Measurements from ENCODE around the gene ACVR1B.
A peak's percentile ranks its signal among the peaks of the same experiment; 100 is the strongest.

ACVR1B gene

GRCh38 chr12:51951199-51951842 is at the start of gene ACVR1B:
ACVR1B (plus strand) TSS chr12:51951699; CDS start chr12:51951744, 45 bp downstream.
- peak; percentile 93 for DNase-seq (ENCODE audit: low read depth)

- DNase-seq (ENCODE audit: low read depth), result no peak
These were observed 49.6 kb upstream of the ACVR1B start for GRCh38 chr12:51901881-51902280.

GRCh38 chr12:51904951-51905470 is 46.5 kb upstream of the ACVR1B start:
- no peak for DNase-seq (ENCODE audit: low read depth)

GRCh38 chr12:51905471-51906429 is 45.7 kb upstream of the ACVR1B start:
- DNase-seq (ENCODE audit: low read depth), result no peak

GRCh38 chr12:51906430-51907082 is 44.9 kb upstream of the ACVR1B start:
- DNase-seq (ENCODE audit: low read depth), result no peak

GRCh38 chr12:51907083-51907855 is 44.2 kb upstream of the ACVR1B start, which contains the start of gene ACVRL1:
ACVRL1 (plus strand) TSS chr12:51907504; CDS start chr12:51912475, 4,971 bp downstream.
- DNase-seq (ENCODE audit: low read depth), result no peak

GRCh38 chr12:51907856-51908425 is 43.6 kb upstream of the ACVR1B start:
- DNase-seq (ENCODE audit: low read depth), result no peak

GRCh38 chr12:51908876-51909592 is 42.5 kb upstream of the ACVR1B start:
- no peak for DNase-seq (ENCODE audit: low read depth)

GRCh38 chr12:51910168-51910567 is 41.3 kb upstream of the ACVR1B start:
- DNase-seq (ENCODE audit: low read depth), result no peak

- no peak for DNase-seq (ENCODE audit: low read depth)
These were observed 40.8 kb upstream of the ACVR1B start for GRCh38 chr12:51910691-51911090.

- DNase-seq (ENCODE audit: low read depth), result no peak
These were observed 40.2 kb upstream of the ACVR1B start for GRCh38 chr12:51911307-51911706.

GRCh38 chr12:51911788-51912711 is 39.4 kb upstream of the ACVR1B start:
- DNase-seq (ENCODE audit: low read depth), result peak; percentile 23

- no peak for DNase-seq (ENCODE audit: low read depth)
These were observed 38.1 kb upstream of the ACVR1B start for GRCh38 chr12:51913071-51914033.

- DNase-seq (ENCODE audit: low read depth), result no peak
These were observed 37.2 kb upstream of the ACVR1B start for GRCh38 chr12:51914034-51914923.

- DNase-seq (ENCODE audit: low read depth), result no peak
These were observed 36.4 kb upstream of the ACVR1B start for GRCh38 chr12:51915003-51915625.

- no peak for DNase-seq (ENCODE audit: low read depth)
These were observed 35.5 kb upstream of the ACVR1B start for GRCh38 chr12:51915951-51916350.

All from iris pigment epithelial cell (primary cell).